HG03108 (cell line): ENCODE measurements around the gene TMEM119.

Experiments
- ATAC-seq: cut with Tn5 transposase; IDR thresholded peaks from one replicate; pipeline ENCODE4 v1.9.1; 2021; ENCODE audit warnings: moderate library complexity; ENCODE audit not compliant: unreplicated experiment

Gene TMEM119

DNA sequence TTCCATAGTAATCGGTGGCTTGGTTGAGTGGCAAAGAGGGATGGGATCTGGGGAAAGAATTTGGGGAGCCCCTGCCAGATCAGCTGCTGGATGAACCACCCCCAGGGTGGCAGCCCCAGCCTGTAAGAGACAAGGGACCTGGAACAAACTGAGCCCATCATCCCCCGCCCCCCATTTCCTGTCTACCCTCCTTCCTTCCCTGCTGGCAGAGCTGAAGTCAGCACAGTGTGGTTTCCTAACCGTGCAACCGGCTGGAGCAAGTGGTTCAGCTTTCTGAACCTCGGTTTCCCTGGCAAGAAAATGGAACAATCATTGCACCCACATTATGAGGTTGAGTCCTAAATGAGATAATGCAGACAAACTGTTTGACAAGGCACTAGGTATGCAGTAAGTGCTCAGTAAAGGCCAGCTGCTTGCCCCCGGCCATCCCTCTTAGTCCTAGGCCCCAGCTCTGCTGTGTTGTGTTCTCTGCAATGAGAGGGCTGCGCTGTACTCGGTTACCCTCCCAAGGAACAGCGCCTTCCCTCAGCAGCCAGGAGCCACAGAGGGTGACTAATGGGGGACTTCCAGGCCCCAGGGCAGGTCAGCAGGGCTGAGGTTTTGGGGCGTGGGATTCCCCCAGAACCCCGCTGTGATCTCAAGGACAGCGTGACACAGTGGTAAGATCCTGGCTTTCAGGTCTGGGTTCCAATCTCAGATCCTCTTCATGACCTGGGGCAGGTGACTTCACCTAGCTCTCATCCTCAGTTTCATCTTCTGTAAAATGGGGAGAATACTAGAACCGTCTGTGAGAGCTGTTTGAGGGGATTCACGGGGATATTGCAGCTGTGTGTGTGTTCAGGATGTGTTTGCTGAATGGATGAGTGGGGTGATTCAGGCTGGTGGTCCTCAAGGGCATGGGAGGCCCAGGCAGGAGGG, 19.3 kb upstream of the TMEM119 start:
- peak; percentile 73 for ATAC-seq

DNA sequence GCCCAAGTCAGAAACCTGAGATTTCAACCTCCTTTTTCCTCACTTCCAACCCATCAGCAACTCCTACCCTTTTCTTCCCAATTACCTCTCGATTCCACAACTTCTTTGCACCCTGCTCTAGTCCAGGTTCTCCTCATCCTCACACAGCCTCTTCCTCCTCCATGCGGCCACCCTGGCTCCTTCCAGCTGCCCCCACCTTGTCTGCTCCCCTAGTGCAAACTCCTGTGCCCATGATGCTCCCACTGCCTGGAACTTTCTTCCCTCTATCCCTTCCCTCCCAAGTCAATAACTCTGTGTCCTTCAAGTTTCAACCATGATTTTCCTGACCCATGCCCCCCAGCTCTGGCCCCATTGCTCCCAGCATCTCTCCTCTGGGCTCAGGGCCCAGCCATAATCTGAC, 18.5 kb upstream of the TMEM119 start:
- ATAC-seq, result no peak

DNA sequence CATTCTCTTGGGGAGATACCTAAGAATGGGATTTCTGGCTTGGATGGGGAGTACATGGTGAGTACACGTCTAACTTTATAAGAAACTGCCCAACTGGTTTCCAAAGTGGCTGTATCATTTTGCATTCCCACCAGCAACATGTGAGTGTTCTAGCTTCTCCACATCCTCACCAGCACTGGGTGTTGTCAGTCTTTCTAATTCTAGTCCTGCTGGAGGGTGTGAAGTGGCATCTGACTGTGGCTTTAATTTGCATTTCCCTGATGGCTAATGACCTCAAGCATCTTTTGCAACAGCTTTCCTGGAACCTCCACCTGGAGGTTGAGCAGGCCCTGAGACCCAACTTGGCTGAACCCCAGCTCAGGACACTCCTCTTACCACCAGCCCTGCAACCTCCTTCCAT, 18.0 kb upstream of the TMEM119 start:
- ATAC-seq, result no peak

DNA sequence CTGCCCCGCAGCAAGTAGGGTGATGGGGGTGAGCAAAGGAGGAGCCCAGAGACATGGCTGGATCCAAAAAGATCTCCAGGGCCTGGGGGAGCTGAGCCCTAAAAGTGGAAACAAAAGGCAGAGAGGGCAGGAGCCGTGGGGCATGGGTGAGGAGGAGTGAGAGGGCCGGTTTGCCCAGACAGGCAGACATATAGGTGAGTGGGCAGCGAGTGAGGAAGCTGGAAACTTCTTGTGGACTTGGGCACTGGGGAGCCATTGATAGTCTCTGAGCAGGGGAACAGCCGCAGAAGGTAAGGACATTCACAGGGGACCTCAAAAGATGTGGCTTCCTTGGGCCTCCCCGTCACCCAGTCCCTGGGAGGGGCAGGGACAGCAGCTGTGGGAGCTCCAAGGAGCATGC, 16.8 kb upstream of the TMEM119 start:
- ATAC-seq, result no peak

DNA sequence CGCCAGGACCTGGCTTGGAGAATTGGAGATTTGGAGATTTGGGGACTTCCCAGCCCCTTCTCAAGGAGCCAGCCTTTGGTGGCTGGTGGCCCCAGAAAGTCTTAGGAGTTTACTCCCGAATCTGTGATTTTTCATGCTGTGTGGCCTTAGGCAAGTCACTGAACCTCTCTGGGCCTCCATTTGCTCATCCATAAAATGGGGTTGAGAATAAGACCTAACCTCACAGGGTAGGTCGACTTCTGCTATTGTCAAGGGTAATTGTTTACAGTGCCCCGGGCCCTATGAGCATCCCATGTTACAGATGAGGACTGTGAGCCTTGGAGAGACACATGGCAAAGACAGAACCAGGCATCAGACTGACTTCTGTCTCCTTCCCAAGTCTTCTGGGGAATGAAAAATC, 16.2 kb upstream of the TMEM119 start:
- ATAC-seq, result no peak

DNA sequence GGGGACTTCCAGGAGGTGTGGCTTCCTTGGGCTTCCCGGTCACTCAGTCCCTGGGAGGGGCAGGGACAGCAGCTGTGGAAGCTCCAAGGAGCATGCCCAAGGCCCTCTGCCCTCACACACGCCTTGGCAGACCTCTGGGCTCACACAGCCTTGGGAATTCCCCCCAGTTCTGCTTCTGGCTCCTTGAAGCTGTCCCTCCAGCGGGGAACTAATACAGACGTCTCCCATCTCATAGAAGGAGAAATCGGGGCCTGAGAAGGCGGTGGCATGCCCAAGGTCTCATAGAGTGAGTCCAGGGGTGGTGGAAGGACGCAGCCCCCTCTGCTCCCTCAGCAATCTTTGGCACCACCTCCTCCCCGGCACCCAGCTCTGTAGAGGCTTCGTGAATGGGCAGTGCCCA, 15.7 kb upstream of the TMEM119 start:
- no peak for ATAC-seq

DNA sequence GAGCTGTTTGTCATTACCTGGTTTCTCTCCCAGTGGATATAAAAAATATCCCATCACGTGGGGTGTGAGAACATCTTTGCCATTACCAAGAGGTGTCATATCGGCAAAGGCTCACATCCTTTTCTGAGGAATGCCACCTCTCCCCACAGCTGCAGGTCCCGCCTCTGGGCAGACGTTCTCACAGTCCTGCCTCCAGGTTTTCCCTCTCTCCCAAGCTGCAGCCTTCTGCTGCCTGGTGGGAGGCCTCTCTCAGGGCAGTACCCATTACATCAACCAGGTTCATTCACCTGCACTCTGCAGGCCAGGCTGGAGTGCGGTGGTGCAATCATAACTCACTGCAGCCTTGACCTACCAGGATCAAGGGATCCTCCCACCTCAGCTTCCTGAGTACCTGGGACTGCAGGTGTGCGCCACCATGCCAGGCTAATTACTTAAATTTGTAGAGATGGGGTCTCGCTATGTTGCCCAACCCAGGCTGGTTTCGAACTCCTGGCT, 15.0 kb upstream of the TMEM119 start:
- ATAC-seq, result no peak

DNA sequence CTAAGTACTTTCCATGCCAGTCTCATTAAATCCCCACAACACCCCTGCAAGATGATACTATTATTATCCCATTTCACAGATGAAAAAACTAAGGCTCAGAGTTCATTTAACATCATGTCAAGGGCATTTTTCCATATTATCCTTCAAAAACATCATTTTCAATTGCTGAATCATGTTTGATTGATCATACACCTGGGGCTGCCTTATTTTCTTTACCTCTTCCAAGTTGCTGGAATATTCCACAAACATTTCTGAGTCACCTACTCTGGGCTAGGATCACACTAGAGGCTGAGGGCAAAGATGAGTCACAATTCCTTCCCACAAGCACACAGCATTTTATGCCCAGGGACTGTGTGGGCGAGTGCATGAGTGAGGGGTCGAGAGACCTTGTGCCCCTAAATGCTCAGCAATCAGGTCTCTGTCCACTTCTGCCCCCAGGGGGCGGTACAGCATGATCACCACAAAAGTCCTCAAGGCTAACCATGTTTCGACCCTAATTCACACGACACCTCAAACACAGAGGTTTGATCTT, 14.1 kb upstream of the TMEM119 start:
- no peak for ATAC-seq

DNA sequence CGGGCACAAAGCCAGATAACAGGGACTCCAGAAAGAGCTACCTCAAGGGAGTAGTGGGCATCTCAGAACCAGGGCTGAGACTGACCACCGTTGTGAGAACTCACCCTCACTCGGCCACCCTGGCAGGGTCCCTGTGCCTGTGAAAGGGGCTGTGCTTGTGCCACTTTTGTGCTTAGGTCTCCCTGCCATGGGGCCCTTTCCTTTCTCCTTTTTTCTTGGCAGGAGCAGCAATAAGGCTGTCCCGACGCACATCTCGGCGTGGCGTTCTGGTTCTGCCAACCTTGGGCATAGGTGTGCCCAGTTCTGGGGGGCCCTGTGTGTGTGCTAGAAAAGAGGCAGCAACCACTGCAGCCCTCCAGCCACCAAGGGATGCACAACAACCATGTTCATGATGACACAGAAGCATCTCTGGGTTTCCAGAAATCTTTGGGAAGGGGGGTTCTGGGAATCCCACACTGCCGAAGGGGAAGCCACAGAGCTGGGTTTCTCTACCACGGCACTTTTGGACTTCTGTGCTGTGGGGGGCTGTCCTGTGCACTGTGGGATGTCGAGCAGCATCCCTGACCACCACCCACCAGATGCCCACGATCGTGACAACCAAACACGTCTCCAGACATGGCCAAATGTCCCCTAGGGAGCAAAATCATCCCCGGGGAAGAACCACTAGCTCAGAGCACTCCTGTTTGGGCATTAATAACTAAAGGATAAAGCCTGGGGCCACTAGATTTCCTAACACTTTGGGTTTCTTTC, 13.1 kb upstream of the TMEM119 start:
- ATAC-seq, result no peak

DNA sequence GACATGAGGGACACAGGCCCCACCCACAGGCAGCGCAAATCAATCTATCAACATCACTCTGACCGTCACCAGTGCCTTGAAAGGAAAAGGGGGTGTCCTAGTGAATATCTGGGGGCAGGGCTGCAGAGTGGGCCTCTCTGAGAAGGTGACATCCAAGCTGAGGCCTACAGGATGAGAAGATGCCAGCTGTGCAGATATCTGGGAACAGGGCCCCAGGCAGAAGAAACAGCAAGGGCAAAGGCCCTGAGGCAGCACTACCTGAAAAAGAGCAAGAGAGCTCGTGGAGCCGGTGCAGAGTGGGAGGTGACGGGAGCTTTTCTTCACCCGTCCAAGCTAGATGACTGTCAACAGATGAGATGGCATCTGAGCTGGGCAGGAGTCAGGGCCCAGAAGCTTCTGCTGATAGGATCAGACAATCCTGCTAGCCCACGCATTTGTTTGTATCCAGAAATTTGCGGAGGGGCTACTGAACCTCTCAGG, 12.5 kb upstream of the TMEM119 start:
- ATAC-seq, result no peak

DNA sequence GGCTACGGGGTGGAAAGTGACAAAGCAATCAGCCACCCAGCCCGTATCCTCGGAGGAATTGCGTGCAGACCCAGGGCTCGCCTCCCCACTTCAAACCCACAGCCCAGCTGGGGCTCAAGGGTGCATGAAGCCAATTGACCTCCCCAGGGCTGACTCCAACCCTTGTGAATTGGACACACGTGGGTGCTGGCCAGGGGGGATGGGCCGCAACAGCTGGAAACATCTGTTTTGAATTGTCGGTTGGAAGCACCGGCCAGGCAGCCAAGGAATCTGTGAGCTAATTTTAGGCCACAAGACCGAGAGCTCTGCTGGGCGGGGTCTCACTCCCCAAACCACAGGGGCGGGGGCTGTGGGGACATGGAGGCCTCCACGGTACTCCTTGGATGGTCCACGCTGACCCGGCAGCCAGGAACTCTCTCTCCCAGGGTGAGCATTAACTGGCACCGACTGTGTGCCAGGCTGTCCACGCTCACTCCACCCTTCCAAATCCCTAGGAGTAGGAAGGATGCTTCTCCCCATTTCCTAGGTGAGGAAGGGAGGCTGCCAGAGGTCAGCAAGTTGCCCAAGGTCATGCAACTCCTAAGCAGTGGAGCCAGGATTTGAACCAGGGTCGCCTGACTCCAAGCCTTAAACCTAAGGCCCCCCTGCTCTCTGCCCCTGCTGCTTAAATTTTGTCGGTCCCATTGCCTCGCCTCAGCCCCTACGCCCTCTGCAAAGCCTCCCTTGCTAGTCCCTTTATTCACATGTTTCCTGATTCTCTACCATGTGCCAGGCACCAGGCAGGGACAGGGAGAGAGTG, 11.9 kb upstream of the TMEM119 start:
- no peak for ATAC-seq

DNA sequence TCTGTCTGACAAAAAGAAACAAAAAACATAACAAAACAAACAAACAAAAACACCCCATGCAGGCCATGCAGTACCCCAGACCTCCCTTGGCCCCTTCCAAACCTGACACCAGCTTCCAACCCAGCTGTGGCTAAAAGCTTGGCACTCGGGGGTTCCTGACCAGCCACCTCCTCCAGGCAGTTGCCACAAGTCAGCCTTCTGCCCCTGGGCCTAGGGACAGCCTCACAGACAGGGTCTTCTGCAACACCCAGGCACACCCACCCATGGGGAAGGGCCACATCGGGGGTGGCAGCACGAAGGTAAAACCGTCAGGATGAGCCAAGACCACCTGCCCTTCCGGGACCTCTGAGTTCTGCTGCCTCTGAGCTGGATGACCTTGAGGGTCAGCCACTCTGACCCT, 10.7 kb upstream of the TMEM119 start:
- no peak for ATAC-seq

DNA sequence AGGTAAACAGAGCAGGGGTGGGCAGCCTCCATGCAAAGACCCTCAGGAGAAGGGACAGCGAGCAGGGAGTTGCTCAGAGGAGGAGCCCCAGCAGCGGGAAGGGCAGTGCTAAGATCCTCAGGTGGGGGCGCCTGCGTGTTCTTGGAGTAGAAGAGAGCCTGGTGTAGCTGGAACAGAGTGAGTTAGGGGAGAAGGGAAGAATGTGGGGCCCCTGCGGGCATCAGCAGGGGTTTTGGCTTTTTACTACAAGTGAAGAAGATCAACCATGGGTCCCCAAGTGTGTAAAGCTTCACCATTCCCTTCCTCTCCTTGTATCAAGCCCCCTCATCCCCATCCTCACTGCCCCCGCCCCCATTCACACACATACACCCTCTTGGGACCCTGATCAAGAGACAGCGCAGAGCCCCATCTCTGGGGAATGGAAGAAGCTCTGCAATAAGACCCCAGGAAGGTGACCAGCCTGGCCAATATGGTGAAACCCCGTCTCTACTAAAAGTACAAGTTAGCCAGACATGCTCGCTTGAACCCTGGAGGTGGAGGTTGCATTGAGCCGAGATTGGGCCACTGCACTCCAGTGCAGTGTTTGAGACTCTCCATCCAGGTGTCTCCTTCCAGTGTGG, 10.2 kb upstream of the TMEM119 start:
- no peak for ATAC-seq

DNA sequence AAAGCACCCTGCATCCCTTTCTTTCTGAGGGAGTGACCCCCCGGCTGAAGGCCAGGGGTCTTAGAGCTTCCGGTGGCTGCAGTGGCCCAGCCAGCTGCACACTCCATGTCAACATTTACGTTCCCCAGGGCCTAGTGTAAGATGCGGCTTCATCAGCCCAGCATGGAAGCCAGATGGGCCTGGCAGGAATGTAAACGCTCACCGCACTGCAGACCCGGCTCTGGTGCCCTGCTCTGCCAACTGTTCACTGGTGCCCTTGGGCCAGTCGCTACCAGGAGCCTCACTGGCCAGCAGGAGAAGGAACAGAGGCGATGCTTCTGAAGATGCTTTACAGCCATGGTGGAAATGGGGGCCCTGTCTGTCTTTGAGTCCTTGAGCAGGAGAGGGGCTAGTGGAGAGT, 8.6 kb upstream of the TMEM119 start:
- no peak for ATAC-seq

DNA sequence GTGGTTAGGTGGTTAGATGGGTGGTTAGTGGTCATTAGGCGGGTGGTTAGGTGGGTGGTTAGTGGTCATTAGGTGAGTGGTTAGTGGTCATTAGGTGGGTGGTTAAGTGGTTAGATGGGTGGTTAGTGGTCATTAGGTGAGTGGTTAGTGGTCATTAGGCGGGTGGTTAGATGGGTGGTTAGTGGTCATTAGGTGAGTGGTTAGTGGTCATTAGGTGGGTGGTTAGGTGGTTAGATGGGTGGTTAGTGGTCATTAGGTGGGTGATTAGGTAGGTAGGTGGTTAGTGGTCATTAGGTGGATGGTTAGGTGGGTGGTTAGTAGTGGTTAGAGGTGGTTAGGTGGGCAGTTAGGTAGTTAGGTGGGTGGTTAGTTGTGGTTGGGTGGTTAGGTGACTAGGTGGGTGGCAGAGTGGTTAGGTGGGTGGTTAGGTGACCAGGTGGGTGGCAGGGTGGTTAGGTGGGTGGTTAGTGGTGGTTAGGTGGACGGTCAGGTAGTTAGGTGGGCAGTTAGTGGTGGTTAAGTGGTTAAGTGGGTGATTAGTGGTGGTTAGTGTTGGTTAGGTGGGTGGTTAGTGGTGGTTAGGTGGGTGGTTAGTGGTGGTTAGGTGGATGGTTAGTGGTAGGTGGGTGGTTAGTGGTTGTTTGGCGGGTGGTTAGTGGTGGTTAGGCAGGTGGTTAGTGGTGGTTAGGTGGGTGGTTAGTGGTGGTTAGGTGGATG, 8.0 kb upstream of the TMEM119 start:
- ATAC-seq, result no peak

DNA sequence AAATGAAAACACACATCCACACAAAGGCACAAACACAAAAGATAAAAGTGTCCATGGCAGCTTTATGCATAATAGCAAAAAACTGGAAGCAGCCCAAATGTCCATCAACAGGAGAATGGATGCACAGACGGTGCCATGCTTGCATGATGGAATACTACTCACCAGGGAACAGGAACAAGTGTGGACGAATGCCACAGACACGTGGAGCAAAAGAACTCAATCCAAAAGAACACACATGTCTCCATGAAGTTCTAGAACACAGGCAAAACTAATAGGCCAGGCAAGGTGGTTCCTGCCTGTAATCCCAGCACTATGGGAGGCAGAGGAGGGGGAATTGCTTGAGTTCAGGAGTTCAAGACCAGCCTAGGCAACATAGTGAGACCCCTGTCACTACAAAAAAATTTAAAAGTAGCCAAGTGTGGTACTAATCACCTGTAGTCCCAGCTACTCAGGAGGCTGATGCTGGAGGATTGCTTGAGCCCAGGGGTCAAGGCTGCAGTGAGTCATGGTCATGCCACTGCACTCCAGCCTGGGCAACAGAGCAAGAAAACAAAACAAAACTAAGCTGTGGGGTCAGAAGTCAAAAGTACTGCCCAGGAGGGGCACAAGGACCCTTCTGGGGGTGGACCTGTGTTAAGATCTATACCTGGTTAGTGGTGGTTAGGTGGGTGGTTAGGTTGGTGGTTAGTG, 7.3 kb upstream of the TMEM119 start:
- ATAC-seq, result no peak

DNA sequence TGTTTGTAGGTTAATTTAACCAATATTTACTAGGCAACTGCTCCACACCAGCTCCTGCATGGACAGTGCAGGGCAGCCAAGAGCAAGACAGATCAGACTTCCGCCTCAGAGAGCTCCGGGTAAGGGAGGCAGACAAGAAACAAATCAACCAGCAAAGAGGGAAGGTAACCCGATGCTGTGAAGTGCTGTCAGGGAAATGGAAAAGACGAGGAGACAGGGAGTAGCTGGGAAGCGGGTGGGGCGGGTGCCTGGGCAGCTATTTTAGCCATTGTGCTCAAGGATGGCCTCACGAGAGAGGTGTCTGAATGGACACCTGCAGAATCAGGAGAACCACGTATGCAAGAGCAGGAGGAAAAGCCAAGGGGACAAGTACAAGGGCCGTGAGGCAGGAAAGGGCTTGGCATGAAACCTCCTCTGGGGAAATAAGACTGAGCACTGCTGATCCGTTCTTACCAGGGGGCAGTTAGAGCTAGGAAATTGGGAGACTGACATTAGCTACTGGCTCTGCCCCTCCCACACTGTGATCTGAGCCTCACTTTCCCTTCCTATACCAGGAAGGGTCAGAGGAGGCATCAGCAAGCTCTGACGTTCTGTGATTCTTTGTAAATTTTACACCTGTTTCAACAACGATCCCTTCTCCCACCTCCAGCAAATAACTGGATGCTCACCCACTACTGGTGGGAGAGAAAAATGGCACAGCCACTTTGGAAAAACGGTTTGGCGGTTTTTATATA, 6.5 kb upstream of the TMEM119 start:
- no peak for ATAC-seq

DNA sequence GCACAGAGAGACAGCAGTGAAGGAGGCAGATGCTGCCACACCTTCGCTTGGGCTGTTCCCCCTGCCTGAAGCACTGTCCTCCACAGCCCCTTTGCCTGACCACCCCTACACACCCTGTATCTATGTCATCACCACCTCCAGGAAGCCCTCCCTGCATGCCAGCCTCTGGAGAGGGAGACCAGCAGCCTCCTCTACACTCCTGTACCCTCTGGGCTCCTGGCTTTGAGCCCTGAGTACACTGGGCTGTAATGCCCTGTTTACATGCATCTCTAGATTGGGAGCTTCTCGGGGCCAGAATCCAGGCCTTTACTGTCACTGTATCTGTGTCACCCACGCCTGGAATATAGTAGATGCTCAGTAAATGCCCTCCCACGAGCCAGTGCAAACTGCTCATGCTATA, 5.9 kb upstream of the TMEM119 start:
- no peak for ATAC-seq
